ENCODE results near the gene ZEB2.

GRCh38 chr2:144429396-144430112 lies 90.4 kb downstream of the ZEB2 start:
- TF ChIP-seq ZC3H4 (CRISPR knock-in tag; IDR thresholded peaks at IDR 0.05; ENCODE audit: borderline replicate concordance) (no peak), FOXJ3 (CRISPR knock-in tag; IDR thresholded peaks at IDR 0.05; ENCODE audit: borderline replicate concordance) (no peak), EZH2 (conservative IDR thresholded peaks at IDR 0.05; ENCODE audit: low read depth, low read length) (no peak), ZSCAN9 (CRISPR knock-in tag; IDR thresholded peaks at IDR 0.05; ENCODE audit: borderline replicate concordance) (no peak), ZNF577 (CRISPR knock-in tag; IDR thresholded peaks at IDR 0.05; ENCODE audit: borderline replicate concordance, low read depth) (no peak), RELA (CRISPR knock-in tag; IDR thresholded peaks at IDR 0.05) (no peak), ZNF263 (CRISPR knock-in tag; IDR thresholded peaks at IDR 0.05) (no peak), CTCF (CRISPR knock-in tag; IDR thresholded peaks at IDR 0.05) (no peak), RFXAP (CRISPR knock-in tag; IDR thresholded peaks at IDR 0.05; ENCODE audit: borderline replicate concordance) (no peak)

Measured in HepG2 (cell line).